CD1c-positive myeloid dendritic cell (primary cell): ENCODE measurements around the gene ITPK1.

Experiments used
- DNase-seq: peaks from one replicate; pipeline ENCODE4 v3.0.0-alpha.2; 2016; ENCODE audit errors: extremely low spot score

ITPK1 gene

DNA sequence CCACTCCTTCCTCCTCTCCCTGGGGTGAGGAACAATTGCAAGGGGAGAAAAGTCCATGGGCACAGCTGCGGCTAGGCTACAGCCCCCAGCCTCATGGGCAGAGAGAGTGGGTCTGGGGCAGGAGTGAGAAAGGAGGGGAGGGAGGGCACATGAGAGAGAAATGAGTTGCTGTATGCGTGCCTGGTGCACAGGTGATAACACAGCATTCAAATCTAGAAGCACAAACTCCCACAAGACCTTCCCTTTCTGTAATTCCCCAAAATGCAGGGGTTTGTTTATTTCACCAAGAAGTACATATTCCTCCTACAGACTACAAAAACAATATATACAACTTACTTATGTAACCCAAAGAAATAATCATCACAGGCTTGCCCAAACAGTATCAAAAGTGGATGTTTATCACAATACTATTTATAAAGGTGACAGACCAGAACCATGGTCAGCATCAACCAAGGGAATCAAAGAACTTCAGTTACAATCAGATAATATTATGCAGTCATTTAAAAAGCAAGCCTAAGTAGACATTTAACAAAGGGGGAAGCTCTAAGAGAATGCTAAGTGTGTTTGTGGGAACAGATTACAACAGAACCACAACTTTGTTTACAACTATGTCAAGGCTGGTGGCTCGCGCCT is 54.2 kb downstream of the ITPK1 start:
- no peak for DNase-seq

DNA sequence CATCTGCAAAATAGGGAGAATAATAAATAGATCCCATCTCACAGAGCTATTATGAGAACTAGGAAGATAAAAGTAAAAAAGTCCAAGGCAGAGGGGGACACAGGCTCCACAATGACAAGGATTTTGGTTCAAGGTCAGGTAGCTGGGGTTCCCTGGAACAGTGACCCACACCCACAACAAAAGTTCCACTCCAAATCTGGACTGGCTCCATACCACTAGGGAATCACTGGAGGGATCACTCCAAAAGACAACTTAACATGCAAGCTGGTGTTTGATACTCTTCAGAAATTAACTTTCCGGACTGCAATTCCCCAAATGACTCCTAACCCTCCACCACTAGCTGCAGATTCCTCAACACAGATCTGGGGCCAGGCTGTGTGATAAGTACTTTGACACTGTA is 54.9 kb downstream of the ITPK1 start:
- DNase-seq, result no peak

DNA sequence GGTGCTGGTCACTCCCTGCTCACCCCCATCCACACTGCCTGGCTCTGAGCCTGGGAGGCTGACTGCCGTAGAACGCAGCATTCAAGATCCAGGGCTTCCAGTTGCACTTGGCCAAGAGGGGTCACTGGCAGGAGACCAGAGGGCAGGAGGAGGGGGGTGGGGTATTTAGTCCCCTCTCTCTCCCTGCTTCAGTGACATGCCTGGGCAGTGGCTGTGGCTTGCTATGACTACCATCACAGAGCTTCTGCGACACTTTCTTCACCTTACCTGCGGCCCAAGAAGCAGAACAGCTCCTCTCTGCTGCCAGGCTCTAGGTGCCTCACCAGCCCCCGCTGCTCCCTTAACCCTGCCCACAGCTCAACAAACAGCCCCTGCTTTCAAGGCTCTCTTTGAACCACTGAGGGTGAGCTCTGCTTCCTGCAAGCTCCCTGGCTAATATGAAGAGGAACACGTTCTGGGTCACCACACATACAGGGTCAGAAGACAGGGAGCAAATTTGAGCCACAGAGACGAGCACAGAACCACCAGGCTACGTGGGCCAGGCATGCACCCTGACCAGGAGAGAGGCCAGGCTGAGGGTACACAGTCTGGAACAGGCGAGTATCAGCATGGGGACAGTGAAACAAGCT is 55.7 kb downstream of the ITPK1 start:
- DNase-seq, result no peak

DNA sequence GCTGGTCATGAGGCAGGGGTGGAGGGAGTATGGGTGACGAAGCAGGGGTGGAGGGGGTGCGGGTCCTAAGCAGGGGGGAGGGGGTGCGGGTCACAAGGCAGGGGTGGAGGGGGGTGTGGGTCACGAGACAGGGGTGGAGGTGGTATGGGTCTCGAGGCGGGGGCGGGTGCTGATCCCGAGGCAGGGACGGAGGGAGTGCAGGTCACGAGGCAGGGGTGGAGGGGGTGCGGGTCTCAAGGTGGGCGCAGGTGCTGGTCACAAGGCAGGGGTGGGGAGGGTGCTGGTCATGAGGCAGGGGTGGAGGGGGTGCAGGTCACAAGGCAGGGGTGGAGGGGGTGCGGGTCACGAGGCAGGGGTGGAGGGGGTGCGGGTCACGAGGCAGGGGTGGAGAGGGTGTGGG is 56.5 kb downstream of the ITPK1 start:
- DNase-seq, result no peak

DNA sequence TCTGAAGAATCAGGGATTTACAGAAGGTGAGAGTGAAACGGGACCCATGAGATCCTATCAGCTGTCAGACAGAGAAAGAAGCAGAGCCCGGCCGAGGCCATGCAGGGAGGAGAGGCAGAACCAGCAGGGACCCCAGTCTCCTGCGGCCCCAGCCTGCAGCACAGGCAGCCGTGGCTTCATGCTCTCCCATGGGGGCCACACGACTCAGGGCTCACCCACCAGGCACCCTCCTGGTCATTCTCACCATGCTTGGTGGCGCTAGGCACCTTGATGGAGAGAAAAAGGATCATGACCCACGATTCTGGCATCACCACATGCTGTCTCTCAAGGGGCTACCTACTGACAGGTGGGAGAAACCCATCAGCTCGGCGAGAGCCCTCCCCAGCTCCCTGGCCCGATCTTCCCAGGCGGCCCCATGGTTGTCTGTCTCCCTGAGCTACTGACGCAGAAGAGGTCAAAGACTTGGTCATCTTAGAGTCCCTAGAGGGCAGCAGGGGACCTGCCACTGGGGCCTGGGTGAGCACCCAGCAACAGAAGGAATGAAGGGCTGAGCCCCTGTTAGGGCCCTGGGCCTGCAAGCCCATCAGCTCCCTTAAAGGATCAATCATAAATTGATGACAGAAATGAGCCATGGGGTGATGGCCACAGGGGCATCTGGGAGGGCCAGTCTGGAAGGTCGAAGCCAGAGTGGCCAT is 58.0 kb downstream of the ITPK1 start:
- DNase-seq, result no peak

- no peak for DNase-seq
Measured at GRCh38 chr14:93056840-93057585, 58.7 kb downstream of the ITPK1 start.

- no peak for DNase-seq
Measured at GRCh38 chr14:93056166-93056839, 59.4 kb downstream of the ITPK1 start.

GRCh38 chr14:93055651-93056115 is 60.0 kb downstream of the ITPK1 start:
- no peak for DNase-seq

GRCh38 chr14:93054876-93055275 is 60.8 kb downstream of the ITPK1 start:
- no peak for DNase-seq

DNA sequence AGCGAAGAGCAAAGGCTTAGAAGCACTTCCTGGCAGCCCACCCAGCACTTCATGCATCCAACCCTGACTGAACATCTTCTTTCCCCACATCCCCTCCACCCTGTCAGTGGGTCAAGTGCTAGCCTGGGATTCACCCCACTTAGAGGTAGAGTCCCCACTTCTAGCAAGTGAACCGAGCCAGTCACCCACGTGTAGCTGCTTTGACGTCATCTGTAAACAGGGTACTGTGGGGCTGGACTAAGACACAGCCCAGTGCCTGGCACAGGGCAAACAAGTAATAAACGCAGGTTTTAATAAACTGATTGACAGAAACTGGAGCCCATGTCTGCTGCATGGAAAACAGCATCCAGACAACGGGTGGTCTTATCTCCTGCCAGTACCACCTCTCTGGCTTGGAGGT is 61.7 kb downstream of the ITPK1 start:
- DNase-seq, result no peak

DNA sequence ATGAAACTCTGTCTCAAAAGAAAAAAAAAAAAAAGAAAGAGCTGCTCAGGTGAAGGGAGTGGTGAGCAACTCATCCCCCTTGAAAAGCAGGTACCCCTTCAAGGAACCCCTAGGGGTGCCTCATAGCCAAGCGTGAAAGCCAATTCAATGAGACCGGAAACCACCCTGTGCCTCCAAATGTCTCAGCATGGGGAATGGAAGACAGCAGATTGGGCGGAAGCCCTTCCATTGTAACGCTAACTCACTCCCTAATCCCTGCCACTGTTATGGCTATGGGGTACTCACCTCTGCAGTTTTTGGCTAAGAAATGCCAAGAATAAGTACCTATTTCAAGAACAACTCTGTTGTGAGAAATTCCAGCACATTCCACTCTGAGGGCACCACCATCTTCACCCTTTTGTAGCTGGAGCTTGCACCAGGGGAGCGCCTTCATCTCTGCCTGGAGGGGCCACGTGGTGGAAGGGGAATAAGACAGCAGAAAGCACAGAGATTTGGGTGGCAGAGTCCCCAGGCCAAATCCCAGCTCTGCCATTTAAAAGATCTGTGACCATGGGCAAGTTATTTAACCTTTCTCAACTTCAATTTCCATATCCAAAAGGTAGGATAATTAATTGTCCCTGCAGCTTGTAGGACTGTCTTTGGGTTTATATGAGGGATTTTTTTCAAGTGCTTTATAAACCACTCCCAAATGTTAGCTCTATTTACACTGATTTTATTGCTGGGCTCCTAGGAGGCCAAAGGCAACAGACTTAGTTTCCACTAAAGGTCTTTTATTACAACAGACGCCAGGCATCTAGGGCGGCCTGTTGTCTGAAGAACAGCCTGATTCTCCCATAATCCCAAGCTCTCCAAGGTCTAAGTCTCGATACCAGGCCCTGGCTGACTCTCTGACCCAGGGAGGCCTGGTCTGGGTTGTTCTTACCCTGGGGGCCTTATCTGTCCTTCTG is 63.9 kb downstream of the ITPK1 start:
- no peak for DNase-seq

DNA sequence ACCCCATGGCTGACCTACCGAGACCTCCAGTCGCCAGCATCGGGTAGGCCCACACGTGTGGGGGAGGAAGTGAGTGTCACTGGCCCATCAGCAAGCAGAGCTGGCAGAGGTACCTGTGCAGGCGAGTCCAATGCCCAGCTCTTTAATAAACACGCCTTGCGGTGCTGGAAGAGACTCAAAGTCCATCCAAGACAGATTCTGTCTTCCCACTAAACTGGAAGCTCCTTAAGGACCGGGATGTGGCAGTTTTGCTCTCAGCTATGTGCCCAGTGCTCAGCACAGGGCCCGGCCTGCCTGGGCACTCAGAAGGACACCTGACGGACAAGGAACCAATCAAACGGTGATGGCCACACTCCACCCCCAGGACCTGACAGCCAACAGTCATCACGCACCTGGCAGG is 65.0 kb downstream of the ITPK1 start:
- DNase-seq, result no peak

- no peak for DNase-seq
Measured at GRCh38 chr14:93049867-93050331, 65.8 kb downstream of the ITPK1 start.

GRCh38 chr14:93049315-93049714 is 66.4 kb downstream of the ITPK1 start:
- no peak for DNase-seq

DNA sequence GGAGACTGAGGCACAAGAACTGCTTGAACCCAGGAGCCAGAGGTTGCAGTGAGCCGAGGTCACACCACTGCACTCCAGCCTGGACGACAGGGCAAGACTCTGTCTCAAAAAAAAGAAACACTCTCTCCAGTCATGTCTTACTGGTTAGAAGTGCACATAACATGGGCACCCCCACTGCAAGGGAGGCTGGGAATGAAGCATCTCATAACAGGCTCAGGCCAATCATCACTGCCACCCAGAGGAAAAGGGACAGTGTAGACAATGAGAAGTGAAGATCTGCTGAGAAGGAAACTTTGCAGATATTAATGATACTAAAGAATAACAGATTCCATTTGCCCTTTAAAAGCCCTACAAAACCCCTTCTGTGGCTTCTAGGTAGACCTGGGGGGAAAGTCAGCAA is 66.9 kb downstream of the ITPK1 start:
- no peak for DNase-seq

GRCh38 chr14:93047661-93048060 is 68.1 kb downstream of the ITPK1 start:
- DNase-seq, result no peak

DNA sequence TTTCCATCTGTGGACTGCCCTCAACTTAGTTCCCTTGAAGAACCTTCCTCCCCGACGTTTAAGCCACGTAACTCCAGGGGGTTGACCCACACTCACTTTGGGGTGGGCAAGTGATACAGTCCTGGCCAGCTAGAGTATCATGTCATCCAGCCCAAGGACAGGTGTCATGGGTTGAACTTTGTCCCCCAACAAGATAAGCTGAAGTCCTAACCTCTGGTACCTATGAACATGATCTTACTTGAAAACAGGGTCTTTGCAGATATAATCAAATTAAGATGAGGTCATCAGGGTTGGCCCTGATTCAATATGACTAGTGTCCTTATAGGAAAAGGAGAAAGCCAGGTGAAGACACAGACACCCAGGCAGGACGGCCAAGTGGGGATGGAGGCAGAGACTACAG is 68.6 kb downstream of the ITPK1 start:
- no peak for DNase-seq

- no peak for DNase-seq
Measured at GRCh38 chr14:93046705-93047050, 69.0 kb downstream of the ITPK1 start.

DNA sequence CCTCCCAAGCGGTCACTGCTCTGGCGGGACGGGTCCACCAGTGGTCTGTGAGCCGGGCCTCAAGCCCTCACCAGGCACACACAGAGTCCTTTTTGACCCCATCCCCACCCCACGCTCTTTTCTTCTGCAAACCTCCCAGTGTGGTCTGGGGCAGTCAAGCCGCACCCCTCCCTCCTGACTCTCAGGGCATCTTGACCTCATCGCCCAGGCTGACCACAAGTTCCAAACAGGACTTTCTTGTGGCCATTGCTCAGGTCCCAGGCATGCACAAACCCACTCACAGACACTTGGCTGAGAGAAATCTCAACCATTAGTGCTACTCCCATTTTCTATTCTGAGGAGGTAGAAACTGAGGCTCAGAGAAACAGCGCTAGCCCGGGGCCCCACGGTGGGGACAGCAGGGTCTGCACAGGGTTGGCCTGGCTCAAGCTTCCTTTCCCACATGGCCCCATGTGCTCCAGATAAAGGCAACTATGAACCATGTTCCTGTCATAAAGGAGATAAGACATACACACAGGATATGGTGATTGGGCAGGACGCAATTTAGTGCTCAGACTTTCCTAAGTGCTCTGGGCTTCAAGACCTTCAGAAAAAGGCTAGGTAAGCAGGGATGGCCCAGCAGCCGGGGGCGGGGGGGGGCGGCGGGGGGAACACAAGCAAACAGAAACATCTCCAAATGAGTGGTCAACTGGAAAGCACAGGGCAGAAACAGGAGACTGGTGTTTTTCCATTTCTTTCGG is 69.6 kb downstream of the ITPK1 start:
- no peak for DNase-seq

DNA sequence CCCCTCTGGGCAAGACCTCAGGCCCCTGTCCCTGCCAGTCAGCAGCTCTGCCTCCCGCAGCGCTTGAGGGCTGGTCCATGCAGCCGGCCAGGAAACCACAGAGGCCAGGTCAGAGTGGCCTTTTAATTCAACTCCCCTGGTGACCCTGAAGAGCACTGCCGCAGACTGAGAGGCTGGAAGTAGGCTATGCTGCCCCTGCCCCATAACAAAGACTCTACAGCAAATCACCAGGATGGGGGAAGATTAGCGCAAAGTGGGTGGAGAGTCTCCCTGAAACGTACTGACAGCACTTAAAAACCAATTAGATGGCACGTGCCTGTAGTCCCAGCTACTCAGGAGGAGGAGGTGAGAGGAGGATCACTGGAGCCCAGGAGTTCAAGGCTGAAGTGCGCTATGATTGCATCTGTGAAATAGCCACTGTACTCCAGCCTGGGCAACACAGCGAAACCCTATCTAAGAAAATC is 70.5 kb downstream of the ITPK1 start:
- DNase-seq, result peak; percentile 17
